Cardiac fibroblast (primary cell): ENCODE data around the gene SLC40A1.

Experiments
- DNase-seq, 2 donors: peaks; one replicate each; pipeline versions ENCODE4 v3.0.0 to v3.0.0-alpha.2; 2010; ENCODE audit warnings: low read depth in 2 of 2
- H3K4me3 ChIP-seq, 2 donors: replicated peaks in 1 of 2; 1 replicate in 1 of 2; 2 replicates in 1 of 2; pipeline ENCODE4 v1.5.1; 2011; ENCODE audit warnings: low read depth in 2 of 2, low read length in 2 of 2, mild to moderate bottlenecking in 2 of 2, moderate library complexity in 1 of 2
- CTCF ChIP-seq: IDR thresholded peaks from one replicate; pipeline ENCODE4 v1.5.1; 2011; ENCODE audit warnings: low read depth, mild to moderate bottlenecking, low read length, inconsistent platforms

Gene SLC40A1

GRCh38 chr2:189511210-189511959, 69.2 kb downstream of the SLC40A1 start:
- H3K4me3 ChIP-seq, result no peak overlapping the region
- no peak for DNase-seq
- no peak for TF ChIP-seq CTCF
